ENCODE data around the gene LEPR. TPM values are rescaled to one million over a fixed set of nuclear protein-coding genes. Genes with fewer than 3 reads are reported as not detected.
"Not testable (repeated sequence)": the region's sequence is repeated elsewhere in the genome, so short reads cannot be mapped to it uniquely, and the experiment has no call there.

Gene LEPR
- total RNA-seq, 1 experiment from 2014 or later, result 3.0 TPM

GRCh38 chr1:65458730-65459396 lies 38.4 kb downstream of the LEPR start:
- no peaks in the 10 kb centered on the region for H3K36me3 ChIP-seq (ENCODE audit: control insufficient read depth, insufficient read depth, low read length)
- H3K9me3 ChIP-seq (ENCODE audit: control insufficient read depth, insufficient read depth, low read depth, low read length), result no peaks in the 10 kb centered on the region
- CTCF ChIA-PET, result interaction anchor here (0.6 to 1.1 kb wide), 2 partner anchors 10 to 39 kb away, joined by 4 to 8 read pairs; no protein-coding TSS in a partner anchor
- H3K27me3 ChIP-seq (ENCODE audit: control insufficient read depth, insufficient read depth, low read length), result no peaks in the 10 kb centered on the region
- in situ Hi-C loops (cut with HindIII; ENCODE audit: low pct_unique_long_range_greater_than_20kb, low sequenced_read_pairs), result no loop called here
- intact Hi-C loops (cut with micrococcal nuclease; ENCODE audit: unreplicated experiment), result no loop called here
- no peak overlapping the region for H3K4me3 ChIP-seq (ENCODE audit: low read depth in 2 of 2, low read length in 2 of 2)
- POLR2A ChIA-PET, result no interaction called here
- H3K27ac ChIP-seq (ENCODE audit: low read length), result no peak overlapping the region
- ATAC-seq (no peak), DNase-seq (ENCODE audit: low read depth, low spot score) (no peak)
- no peaks in the 10 kb centered on the region for H3K4me1 ChIP-seq (ENCODE audit: control insufficient read depth, insufficient read depth, low read length)
- BruUV-seq (replicated peaks), result no TSS peak
- TF ChIP-seq CTCF (IDR thresholded peaks at IDR 0.05), result no peak
- no peak for TF ChIP-seq REST (IDR thresholded peaks at IDR 0.05; ENCODE audit: insufficient read depth in 1 of 2, low read depth in 2 of 2, low read length in 1 of 2)
- TF ChIP-seq SIN3A (IDR thresholded peaks at IDR 0.05; ENCODE audit: borderline replicate concordance, insufficient read depth, low read depth, low read length), result no peak
- no peak for TF ChIP-seq POLR2AphosphoS5 (IDR thresholded peaks at IDR 0.05; ENCODE audit: low read depth, low read length)
- TF ChIP-seq TCF7L2 (IDR thresholded peaks at IDR 0.05; ENCODE audit: low read depth, low read length), result no peak

GRCh38 chr1:65459397-65459768 lies 38.9 kb downstream of the LEPR start:
- H3K27ac ChIP-seq (ENCODE audit: low read length), result no peak overlapping the region
- no peaks in the 10 kb centered on the region for H3K4me1 ChIP-seq (ENCODE audit: control insufficient read depth, insufficient read depth, low read length)
- no peaks in the 10 kb centered on the region for H3K27me3 ChIP-seq (ENCODE audit: control insufficient read depth, insufficient read depth, low read length)
- no peaks in the 10 kb centered on the region for H3K9me3 ChIP-seq (ENCODE audit: control insufficient read depth, insufficient read depth, low read depth, low read length)
- DNase-seq (ENCODE audit: low read depth, low spot score), result peak; percentile 17
- CTCF ChIA-PET, result interaction anchor here (0.6 to 1.1 kb wide), 2 partner anchors 11 to 39 kb away, joined by 4 to 8 read pairs; no protein-coding TSS in a partner anchor
- no TSS peak for BruUV-seq (replicated peaks)
- no peak for ATAC-seq
- TF ChIP-seq REST (IDR thresholded peaks at IDR 0.05; ENCODE audit: insufficient read depth in 1 of 2, low read depth in 2 of 2, low read length in 1 of 2), result no peak
- TF ChIP-seq TCF7L2 (IDR thresholded peaks at IDR 0.05; ENCODE audit: low read depth, low read length), result no peak
- TF ChIP-seq CTCF (IDR thresholded peaks at IDR 0.05), result peak; percentile 51
- no peak for TF ChIP-seq POLR2AphosphoS5 (IDR thresholded peaks at IDR 0.05; ENCODE audit: low read depth, low read length)
- no peak for TF ChIP-seq SIN3A (IDR thresholded peaks at IDR 0.05; ENCODE audit: borderline replicate concordance, insufficient read depth, low read depth, low read length)
- POLR2A ChIA-PET, result no interaction called here
- in situ Hi-C loops (cut with HindIII; ENCODE audit: low pct_unique_long_range_greater_than_20kb, low sequenced_read_pairs), result no loop called here
- no peaks in the 10 kb centered on the region for H3K36me3 ChIP-seq (ENCODE audit: control insufficient read depth, insufficient read depth, low read length)
- H3K4me3 ChIP-seq (ENCODE audit: low read depth in 2 of 2, low read length in 2 of 2), result no peak overlapping the region
- intact Hi-C loops (cut with micrococcal nuclease; ENCODE audit: unreplicated experiment), result no loop called here

GRCh38 chr1:65465837-65466236 lies 45.4 kb downstream of the LEPR start:
- H3K36me3 ChIP-seq (ENCODE audit: control insufficient read depth, insufficient read depth, low read length); CTCF ChIA-PET; DNase-seq (ENCODE audit: low read depth, low spot score); intact Hi-C loops (cut with micrococcal nuclease; ENCODE audit: unreplicated experiment); BruUV-seq (replicated peaks); ATAC-seq; H3K27ac ChIP-seq (ENCODE audit: low read length); POLR2A ChIA-PET; H3K27me3 ChIP-seq (ENCODE audit: control insufficient read depth, insufficient read depth, low read length); H3K4me1 ChIP-seq (ENCODE audit: control insufficient read depth, insufficient read depth, low read length); H3K9me3 ChIP-seq (ENCODE audit: control insufficient read depth, insufficient read depth, low read depth, low read length); H3K4me3 ChIP-seq (ENCODE audit: low read depth in 2 of 2, low read length in 2 of 2); in situ Hi-C loops (cut with HindIII; ENCODE audit: low pct_unique_long_range_greater_than_20kb, low sequenced_read_pairs): not testable (repeated sequence)
